CD4-positive, alpha-beta T cell treated with Interleukin-6 at 100 ng/mL for 8 hours (primary cell): ENCODE measurements around the gene FAM53B.

Source experiments
- DNase-seq: peaks from one replicate; pipeline ENCODE4 v3.0.0-alpha.2; 2020; ENCODE audit warnings: mixed read lengths, low spot score

The FAM53B gene

DNA sequence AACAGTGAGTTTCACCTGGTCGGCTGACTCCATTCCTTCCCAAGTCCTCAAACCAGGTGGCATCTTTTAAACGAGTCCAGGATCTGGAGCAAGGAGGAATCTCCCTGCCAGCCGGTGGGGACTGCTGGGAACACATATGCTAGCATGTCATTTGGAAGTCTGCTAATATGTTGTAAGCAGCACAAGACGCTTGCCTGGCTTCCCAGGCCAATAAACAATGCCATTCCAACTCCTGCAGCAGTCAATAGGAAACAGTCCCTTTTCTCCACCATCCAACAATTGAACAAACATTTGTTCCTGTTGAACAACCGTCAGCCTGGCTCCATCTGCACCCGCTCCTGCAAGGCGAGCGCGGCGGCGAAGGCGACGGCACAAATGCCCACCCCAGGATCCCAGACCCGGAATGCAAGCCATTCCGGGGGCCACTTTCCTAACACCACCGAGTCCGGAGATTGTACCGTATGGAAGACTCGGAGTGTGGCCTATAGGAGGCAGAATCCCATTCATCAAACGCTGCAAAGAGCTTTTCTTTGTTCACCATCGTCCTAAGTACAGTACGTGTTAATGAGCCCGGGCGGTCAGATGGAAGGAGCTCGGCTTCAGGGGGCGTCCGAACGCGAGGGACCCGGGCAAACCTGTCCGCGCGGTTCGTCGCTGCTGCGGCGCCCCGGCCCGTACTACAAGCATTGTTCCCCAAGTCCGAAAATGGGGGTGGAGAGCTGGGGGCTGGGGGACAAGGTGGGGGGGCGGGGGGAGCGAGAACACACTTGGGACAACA is 1.6 kb downstream of the FAM53B start:
- no peak for DNase-seq

GRCh38 chr10:124741922-124742412 is 2.2 kb downstream of the FAM53B start:
- DNase-seq = no peak

DNA sequence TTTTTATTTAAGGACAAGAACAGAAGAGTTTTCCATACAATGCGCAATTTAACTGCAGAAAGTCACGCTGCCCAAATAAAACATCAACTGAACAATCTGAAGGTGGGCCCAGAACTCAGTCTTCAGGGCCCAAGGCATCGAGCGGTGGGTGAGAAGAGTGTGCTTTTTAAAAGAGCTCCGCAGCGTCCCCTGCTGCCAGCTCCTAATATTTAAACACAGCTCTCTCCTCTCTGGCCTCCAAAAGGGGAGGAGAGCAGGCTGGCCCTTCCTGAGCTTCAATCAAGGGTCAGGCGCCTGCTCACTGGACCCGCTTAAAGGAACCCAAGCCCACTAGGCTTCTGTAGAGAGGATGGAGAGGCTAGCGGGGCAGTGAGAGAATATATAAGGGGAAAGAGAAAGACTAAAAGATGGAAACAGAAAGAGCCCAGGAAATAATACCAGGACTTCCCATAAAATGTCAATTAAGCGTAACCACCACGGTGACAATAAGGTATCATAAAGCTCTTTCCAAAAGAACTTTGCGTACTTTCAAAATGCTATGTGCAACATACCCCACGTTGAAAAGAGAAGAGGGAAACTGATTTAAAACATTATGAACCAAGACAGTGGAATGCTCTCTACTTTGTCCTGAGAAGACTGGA is 2.8 kb downstream of the FAM53B start:
- peak; percentile 74 for DNase-seq

DNA sequence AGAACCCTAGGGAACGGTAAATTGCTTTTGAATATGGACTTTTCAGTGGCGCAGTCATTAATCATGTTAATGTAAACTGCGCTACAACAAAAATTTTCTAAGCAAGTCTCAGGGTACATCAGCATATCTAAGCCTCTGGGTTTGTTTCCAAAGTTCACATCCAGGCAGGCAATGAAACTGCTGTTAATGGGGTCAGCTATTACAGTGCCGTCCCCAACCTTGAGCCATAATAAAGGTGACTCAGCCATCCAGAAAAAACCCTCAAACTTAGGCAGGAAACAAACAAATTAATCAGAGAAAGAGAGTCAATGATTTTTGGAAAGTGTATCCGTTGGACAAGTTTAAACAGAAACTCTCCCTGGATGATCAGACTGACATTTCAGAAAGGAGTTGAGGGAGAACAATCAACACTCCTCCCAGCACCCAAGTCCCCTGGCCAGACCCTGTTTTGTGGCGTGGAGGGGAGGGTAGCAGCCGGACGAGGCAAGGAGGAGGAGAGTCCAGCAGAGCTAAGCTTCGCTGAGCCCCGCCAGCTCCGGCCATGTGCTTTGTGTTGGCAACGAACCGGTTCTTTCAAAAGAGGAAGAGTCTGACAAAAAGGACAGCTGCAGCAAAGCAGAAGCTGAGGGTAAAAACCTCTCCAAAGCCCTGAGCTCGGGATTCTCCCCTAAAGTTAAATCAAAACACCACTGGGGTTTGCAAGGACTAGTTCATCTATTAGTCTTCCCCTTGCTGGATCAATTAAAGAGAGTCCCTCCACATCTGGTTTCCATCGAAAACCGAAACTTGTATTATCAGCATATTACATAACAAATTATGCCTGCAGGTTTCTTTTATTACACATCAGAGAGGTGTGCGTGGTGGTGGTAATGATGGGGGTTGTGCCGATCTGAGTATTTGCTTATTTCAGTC is 3.6 kb downstream of the FAM53B start:
- DNase-seq = no peak

- DNase-seq = no peak
Observed at GRCh38 chr10:124739986-124740368, 4.2 kb downstream of the FAM53B start.

DNA sequence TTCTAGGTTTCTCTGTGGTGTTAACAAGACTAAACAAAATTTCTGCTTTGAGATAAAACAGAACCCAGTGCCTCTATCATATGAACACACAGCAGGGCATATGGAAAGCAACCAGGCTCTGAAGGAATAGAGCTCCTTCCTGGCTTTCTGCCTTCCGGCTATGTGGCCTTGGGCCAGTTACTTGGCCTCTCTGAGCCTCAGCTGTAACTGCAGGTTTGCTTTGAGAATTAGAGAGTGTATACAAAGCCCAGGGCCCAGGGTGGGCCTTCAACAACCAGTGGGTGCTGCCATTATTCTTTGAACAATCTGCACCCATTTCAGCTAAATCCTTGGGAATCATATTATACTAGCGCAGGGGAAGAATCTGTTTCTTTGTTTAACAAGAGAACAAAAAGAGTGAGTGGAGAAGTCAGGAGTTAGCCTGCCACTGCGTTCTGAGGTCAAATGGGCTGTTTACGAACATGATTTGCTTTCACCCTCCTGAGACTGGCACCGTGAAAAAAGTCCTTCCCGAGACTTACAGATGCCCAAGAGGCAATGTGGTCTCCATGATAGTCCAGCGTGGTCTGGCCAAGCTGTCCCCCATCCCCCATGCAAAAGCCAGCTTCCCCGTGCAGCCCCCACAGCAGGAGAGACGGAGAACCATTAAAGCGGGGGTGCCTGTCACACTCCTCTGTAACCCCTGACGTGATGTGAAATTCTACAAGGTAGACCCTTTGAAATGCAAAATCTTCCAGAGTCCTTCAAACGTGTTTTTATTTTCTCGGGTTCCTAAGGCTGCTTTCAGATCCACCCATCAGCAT is 4.9 kb downstream of the FAM53B start:
- DNase-seq = no peak

- DNase-seq = no peak
Observed at GRCh38 chr10:124738441-124738840, 5.7 kb downstream of the FAM53B start.

GRCh38 chr10:124737708-124738107 is 6.5 kb downstream of the FAM53B start:
- no peak for DNase-seq

GRCh38 chr10:124737221-124737620 is 7.0 kb downstream of the FAM53B start:
- no peak for DNase-seq

- no peak for DNase-seq
Observed at GRCh38 chr10:124736491-124737136, 7.6 kb downstream of the FAM53B start.

DNA sequence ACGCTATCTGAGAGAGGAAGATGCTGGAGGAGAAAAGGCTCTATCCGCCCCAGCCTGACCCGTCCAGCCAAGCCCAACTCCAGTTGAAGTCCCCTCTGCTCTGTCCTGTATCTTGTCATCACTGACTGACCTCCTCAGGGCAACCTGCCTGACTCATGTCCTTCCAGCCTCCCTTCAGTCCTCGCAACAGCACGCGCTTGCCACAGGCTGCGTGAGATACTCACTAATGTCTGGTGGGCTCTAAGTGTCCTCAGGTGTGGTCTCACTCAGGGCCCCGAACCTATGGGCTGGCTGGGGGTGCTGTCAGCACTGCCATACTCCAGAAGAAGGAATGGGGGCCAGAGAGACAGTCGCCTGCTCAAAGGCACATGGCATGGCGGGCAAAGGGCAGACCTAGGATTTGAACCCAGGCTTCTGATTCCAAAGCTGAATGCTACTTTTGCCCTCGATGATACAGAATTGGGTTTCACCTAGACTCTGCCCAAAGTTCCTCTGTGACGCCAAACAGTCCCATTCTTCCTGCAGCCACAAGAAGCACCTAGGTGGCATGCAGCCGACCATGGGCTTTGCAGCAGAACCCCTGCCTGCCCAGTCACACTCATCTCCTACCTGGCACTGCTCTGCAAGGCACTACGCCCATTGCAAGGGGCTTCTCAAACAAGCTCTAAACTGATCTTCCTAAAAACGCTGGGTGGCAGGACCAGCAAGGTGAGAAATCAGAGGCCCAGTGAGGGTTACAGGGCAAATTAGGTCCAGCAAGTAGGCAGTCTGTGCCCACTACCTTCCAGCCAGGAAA is 8.5 kb downstream of the FAM53B start:
- DNase-seq = no peak

GRCh38 chr10:124734311-124735166 is 9.6 kb downstream of the FAM53B start:
- peak; percentile 49 for DNase-seq

DNA sequence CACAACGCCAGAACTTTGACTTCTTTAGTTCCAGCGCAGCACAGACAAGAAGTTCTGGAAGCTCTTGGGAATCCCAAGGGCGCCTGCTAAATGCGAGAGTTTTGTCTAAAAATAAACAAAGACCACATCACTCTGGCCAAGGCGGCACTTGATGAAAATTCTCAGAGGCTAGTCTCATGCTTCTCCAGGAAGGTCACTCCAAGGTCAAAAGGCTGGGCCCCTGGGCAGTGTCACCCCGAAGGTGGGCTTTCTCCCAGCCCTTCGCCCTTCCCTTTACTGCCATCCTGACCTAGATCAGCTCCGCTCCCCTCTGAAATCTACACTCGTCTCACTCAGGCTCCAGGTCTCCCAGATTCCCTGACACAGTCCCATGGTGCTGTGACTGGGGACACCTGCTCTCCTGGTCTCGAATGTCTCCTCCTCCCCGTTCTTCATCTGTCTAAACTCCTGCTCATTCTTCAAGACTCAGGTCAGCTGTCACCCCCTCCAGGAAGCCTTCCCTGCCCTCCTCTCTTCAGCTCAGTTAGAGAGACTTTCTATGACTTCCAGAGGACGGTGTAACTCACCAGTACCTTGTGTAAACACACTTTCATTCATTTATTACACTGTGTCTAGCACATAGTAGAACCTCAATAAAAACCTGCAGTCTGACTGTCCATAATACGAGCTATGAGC is 10.5 kb downstream of the FAM53B start:
- DNase-seq = no peak

- DNase-seq = peak; percentile 45
Observed at GRCh38 chr10:124732931-124733570, 11.1 kb downstream of the FAM53B start.

DNA sequence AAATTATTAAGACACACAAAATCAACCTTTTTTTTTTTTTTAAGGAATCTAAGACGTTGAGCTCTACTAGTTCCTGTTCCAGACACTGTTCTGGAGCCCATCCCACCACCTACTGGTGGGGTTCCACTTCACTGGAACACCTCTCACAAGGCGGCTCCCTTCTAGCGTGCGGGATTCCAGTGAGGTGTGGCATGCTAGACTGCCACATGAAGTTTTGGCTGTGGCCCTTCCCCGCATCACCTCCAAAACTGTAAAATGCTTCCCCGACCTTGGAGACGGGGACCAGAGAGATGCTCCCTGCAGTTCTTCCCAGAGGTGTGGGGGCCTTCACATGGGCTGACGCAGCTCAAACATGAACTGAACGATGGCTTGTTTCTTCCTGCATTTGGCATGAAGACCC is 12.6 kb downstream of the FAM53B start:
- DNase-seq = no peak

- DNase-seq = no peak
Observed at GRCh38 chr10:124730790-124731189, 13.4 kb downstream of the FAM53B start.

DNA sequence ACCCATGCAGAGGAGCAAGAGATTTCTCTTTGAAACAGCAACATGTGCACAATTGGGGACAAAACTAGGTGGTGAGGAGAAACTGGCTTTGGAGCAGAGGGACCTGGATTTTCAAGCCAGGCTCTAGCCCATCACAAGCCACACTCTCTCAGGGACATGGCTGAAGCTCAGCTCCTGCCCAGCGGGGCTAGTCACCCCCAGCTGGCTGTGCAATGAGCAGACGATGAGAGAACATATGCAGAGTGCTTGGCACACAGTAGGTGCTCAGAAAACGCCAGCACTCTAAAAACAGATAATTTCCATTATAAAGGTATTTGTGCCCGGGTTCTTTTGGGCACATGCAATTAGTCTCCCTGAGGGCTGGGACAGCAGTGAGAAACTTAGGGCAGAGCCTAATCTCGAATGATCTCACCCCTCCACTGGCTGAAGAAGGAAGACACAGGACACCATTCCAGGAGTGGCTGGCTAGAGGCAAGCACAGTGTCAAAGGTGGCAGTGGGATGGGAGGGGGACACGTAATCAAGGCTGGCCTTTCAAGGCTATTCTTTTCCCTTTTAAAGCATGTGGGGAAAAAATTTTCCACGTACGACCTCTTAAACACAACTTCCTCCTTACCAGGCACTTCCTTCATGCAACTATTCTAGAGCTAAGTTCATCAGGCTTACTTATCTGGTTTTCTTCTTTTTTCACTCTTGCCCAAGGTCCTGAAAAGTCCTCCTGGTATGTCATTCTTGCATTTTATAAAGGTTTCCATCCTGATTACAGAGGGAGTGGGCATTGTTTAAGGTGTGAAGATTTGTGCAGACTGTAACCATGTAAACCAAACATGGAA is 15.1 kb downstream of the FAM53B start:
- DNase-seq = no peak
